NOMO-1 treated with DMSO at 0.1 percent for 48 hours (cell line): ENCODE data around the gene PRKAG3.

Source experiments
- DNase-seq: peaks from one replicate; lab custom pipeline; 2025; ENCODE audit not compliant: unreplicated experiment; lab: John Stamatoyannopoulos, UW

The PRKAG3 gene

GRCh38 chr2:218815649-218816048 is 16.0 kb downstream of the PRKAG3 start:
- DNase-seq, result no peak

GRCh38 chr2:218815244-218815637 is 16.4 kb downstream of the PRKAG3 start:
- DNase-seq, result no peak

- DNase-seq, result no peak
These were observed 16.9 kb downstream of the PRKAG3 start for GRCh38 chr2:218814540-218815243.

- DNase-seq, result no peak
These were observed 17.7 kb downstream of the PRKAG3 start for GRCh38 chr2:218813771-218814460.

- no peak for DNase-seq
These were observed 18.7 kb downstream of the PRKAG3 start for GRCh38 chr2:218812861-218813260.

GRCh38 chr2:218812096-218812815 is 19.3 kb downstream of the PRKAG3 start:
- DNase-seq, result no peak

GRCh38 chr2:218811382-218811781 is 20.2 kb downstream of the PRKAG3 start:
- peak; percentile 57 for DNase-seq

GRCh38 chr2:218810256-218810655 is 21.3 kb downstream of the PRKAG3 start:
- DNase-seq, result no peak

- DNase-seq, result no peak
These were observed 22.1 kb downstream of the PRKAG3 start for GRCh38 chr2:218809515-218809914.

GRCh38 chr2:218807626-218808025 is 24.0 kb downstream of the PRKAG3 start:
- no peak for DNase-seq

GRCh38 chr2:218806346-218806978 is 25.1 kb downstream of the PRKAG3 start:
- DNase-seq, result peak; percentile 86

- DNase-seq, result no peak
These were observed 26.0 kb downstream of the PRKAG3 start for GRCh38 chr2:218805627-218806026.

GRCh38 chr2:218804817-218805216 is 26.8 kb downstream of the PRKAG3 start:
- no peak for DNase-seq

GRCh38 chr2:218802386-218802994 is 29.1 kb downstream of the PRKAG3 start:
- DNase-seq, result no peak

- no peak for DNase-seq
These were observed 31.6 kb downstream of the PRKAG3 start for GRCh38 chr2:218799990-218800389.

- no peak for DNase-seq
These were observed 32.7 kb downstream of the PRKAG3 start for GRCh38 chr2:218798767-218799504.

- DNase-seq, result no peak
These were observed 34.9 kb downstream of the PRKAG3 start for GRCh38 chr2:218796691-218797090.

GRCh38 chr2:218792433-218792832 is 39.2 kb downstream of the PRKAG3 start:
- no peak for DNase-seq

GRCh38 chr2:218788529-218789255 is 42.9 kb downstream of the PRKAG3 start:
- no peak for DNase-seq

GRCh38 chr2:218786133-218786532 is 45.5 kb downstream of the PRKAG3 start:
- DNase-seq, result no peak
